HEK293T (cell line): ENCODE measurements around the gene TBC1D10B.
"Not testable (repeated sequence)": the region's sequence is repeated elsewhere in the genome, so short reads cannot be mapped to it uniquely, and the experiment has no call there.

Source experiments
- CTCF ChIA-PET: fragments of 350-600 bp; formaldehyde crosslinking; extraction: SDS; loops from one replicate; lab custom pipeline; 2021; ENCODE audit warnings: antibody characterized with exemption, inconsistent platforms; lab: Yijun Ruan, JAX
- POLR2A ChIA-PET: fragments of 350-600 bp; formaldehyde crosslinking; extraction: SDS; loops from one replicate; lab custom pipeline; 2020; ENCODE audit warnings: antibody characterized with exemption, inconsistent platforms; lab: Yijun Ruan, JAX
- DNase-seq: peaks from one replicate; pipeline ENCODE4 v3.0.0; 2012; ENCODE audit warnings: mixed read lengths; ENCODE audit errors: extremely low spot score
- ARNT ChIP-seq: fragments of 450-650 bp; IDR thresholded peaks from 2 replicates; pipeline ENCODE4 v1.6.1; 2017; ENCODE audit warnings: mild to moderate bottlenecking
- BHLHE40 ChIP-seq: fragments of 450-650 bp; IDR thresholded peaks from 2 replicates; pipeline ENCODE4 v1.6.1; 2016; ENCODE audit warnings: mild to moderate bottlenecking, moderate library complexity, borderline replicate concordance
- ELF4 ChIP-seq: fragments of 450-650 bp; IDR thresholded peaks from 2 replicates; pipeline ENCODE4 v1.6.1; 2017; ENCODE audit warnings: antibody characterized with exemption
- FOXA1 ChIP-seq: fragments of 450-650 bp; IDR thresholded peaks from 2 replicates; pipeline ENCODE4 v1.6.1; 2016; ENCODE audit warnings: mild to moderate bottlenecking
- FOXK2 ChIP-seq: fragments of 450-650 bp; IDR thresholded peaks from 2 replicates; pipeline ENCODE4 v1.6.1; 2016; ENCODE audit warnings: mild to moderate bottlenecking
- FOXM1 ChIP-seq: fragments of 450-650 bp; IDR thresholded peaks from 2 replicates; pipeline ENCODE4 v1.6.1; 2017; ENCODE audit warnings: mild to moderate bottlenecking, borderline replicate concordance
- L3MBTL2 ChIP-seq: fragments of 450-650 bp; conservative IDR thresholded peaks from 2 replicates; pipeline ENCODE4 v1.6.1; 2016; ENCODE audit warnings: mild to moderate bottlenecking
- PKNOX1 ChIP-seq: fragments of 450-650 bp; IDR thresholded peaks from 2 replicates; pipeline ENCODE4 v1.6.1; 2016
- SP1 ChIP-seq: fragments of 450-650 bp; IDR thresholded peaks from 2 replicates; pipeline ENCODE4 v1.6.1; 2017
- SUZ12 ChIP-seq: fragments of 450-650 bp; IDR thresholded peaks from 2 replicates; pipeline ENCODE4 v1.6.1; 2016; ENCODE audit warnings: mild to moderate bottlenecking
- ZNF384 ChIP-seq: fragments of 450-650 bp; IDR thresholded peaks from 2 replicates; pipeline ENCODE4 v1.6.1; 2016

The TBC1D10B gene

GRCh38 chr16:30340621-30341020 lies 29.7 kb downstream of the TBC1D10B start:
- TF ChIP-seq FOXA1 (no peak), PKNOX1 (no peak), ARNT (no peak), SUZ12 (no peak), BHLHE40 (no peak), ZNF384 (no peak)
- no peak for DNase-seq
- ChIA-PET POLR2A (no interaction called here), CTCF (interaction anchor here (0.6 kb wide), 1 partner anchor 260 kb away, joined by 4 read pairs; no protein-coding TSS in a partner anchor)

- POLR2A ChIA-PET, DNase-seq, CTCF ChIA-PET: not testable (repeated sequence)
These were observed 31.6 kb downstream of the TBC1D10B start for GRCh38 chr16:30338715-30339114.

- POLR2A ChIA-PET, DNase-seq, CTCF ChIA-PET: not testable (repeated sequence)
These were observed 32.3 kb downstream of the TBC1D10B start for GRCh38 chr16:30337964-30338357.

GRCh38 chr16:30335598-30336474 lies 34.5 kb downstream of the TBC1D10B start:
- ChIA-PET POLR2A (interaction anchor here (0.6 to 1.5 kb wide), 12 partner anchors 9 to 323 kb away, joined by 3 to 10 read pairs (median 4); partner anchors contain the start of genes CD2BP2, DCTPP1 and ZNF764), CTCF (no interaction called here)
- no peak for DNase-seq
- TF ChIP-seq BHLHE40 (no peak), ELF4 (no peak), FOXK2 (no peak), L3MBTL2 (no peak), SP1 (no peak), FOXM1 (no peak), FOXA1 (no peak), SUZ12 (no peak), PKNOX1 (no peak)

GRCh38 chr16:30335028-30335597 lies 35.2 kb downstream of the TBC1D10B start:
- DNase-seq = peak; percentile 74
- POLR2A ChIA-PET = interaction anchor here (0.6 to 1.5 kb wide), 13 partner anchors 10 to 324 kb away, joined by 3 to 10 read pairs (median 3); partner anchors contain the start of genes CD2BP2, DCTPP1 and ZNF764
- CTCF ChIA-PET = not testable (repeated sequence)

- CTCF ChIA-PET = not testable (repeated sequence)
- POLR2A ChIA-PET = interaction anchor here (1.0 to 1.5 kb wide), 5 partner anchors 25 to 242 kb away, joined by 3 to 6 read pairs (median 3); partner anchors contain the start of gene ZNF764
- DNase-seq = peak; percentile 68
These were observed 35.8 kb downstream of the TBC1D10B start for GRCh38 chr16:30334473-30334989.

GRCh38 chr16:30324220-30324619 lies 46.1 kb downstream of the TBC1D10B start:
- DNase-seq, POLR2A ChIA-PET, CTCF ChIA-PET: not testable (repeated sequence)

- DNase-seq, CTCF ChIA-PET, POLR2A ChIA-PET: not testable (repeated sequence)
These were observed 51.6 kb downstream of the TBC1D10B start for GRCh38 chr16:30318647-30319046.

- DNase-seq, CTCF ChIA-PET, POLR2A ChIA-PET: not testable (repeated sequence)
These were observed 59.4 kb downstream of the TBC1D10B start for GRCh38 chr16:30310937-30311336.

- POLR2A ChIA-PET, CTCF ChIA-PET, DNase-seq: not testable (repeated sequence)
These were observed 61.0 kb downstream of the TBC1D10B start for GRCh38 chr16:30309255-30309654.
